ENCODE data around the gene CXCL13. TPM values are rescaled to one million over a fixed set of nuclear protein-coding genes. Genes with fewer than 3 reads are reported as not detected.
"Not testable (repeated sequence)": the region's sequence is repeated elsewhere in the genome, so short reads cannot be mapped to it uniquely, and the experiment has no call there.

Gene CXCL13
- total RNA-seq, 1 donor from 2014 or later, result not detected

DNA sequence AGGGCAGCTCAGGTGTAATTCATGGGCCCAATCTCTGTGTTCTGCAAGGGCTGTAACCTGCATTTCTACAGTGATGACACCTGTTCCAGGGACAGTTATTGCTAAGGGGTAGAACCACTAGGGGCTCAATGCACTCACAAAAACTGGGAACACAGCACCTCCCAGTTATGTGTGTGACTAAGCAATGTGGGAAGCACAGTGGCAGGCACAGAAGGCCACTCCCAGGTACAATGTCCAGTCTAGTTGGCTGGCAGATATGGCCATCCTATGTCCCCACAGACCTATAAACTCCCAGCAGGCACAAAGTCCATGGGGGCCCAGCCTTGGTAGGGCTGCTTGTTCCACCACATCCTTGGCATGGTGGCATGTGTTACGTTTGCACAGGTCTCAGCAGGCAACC is 25.7 kb downstream of the CXCL13 start:
- Mint-ChIP-seq H3K36me3 (ENCODE audit: insufficient read depth) (no peaks in the 10 kb centered on the region), H3K4me1 (ENCODE audit: low read depth) (no peaks in the 10 kb centered on the region), H3K4me3 (ENCODE audit: low read depth) (no peak overlapping the region), H3K27ac (no peak overlapping the region), H3K9me3 (ENCODE audit: low read depth) (no peaks in the 10 kb centered on the region), H3K27me3 (no peaks in the 10 kb centered on the region)
- TF ChIP-seq, protein P1, sequence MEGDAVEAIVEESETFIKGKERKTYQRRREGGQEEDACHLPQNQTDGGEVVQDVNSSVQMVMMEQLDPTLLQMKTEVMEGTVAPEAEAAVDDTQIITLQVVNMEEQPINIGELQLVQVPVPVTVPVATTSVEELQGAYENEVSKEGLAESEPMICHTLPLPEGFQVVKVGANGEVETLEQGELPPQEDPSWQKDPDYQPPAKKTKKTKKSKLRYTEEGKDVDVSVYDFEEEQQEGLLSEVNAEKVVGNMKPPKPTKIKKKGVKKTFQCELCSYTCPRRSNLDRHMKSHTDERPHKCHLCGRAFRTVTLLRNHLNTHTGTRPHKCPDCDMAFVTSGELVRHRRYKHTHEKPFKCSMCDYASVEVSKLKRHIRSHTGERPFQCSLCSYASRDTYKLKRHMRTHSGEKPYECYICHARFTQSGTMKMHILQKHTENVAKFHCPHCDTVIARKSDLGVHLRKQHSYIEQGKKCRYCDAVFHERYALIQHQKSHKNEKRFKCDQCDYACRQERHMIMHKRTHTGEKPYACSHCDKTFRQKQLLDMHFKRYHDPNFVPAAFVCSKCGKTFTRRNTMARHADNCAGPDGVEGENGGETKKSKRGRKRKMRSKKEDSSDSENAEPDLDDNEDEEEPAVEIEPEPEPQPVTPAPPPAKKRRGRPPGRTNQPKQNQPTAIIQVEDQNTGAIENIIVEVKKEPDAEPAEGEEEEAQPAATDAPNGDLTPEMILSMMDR (IDR thresholded peaks at IDR 0.05; ENCODE audit: unreplicated experiment), result no peak
- DNase-seq (ENCODE audit: low spot score, unreplicated experiment), result no peak

DNA sequence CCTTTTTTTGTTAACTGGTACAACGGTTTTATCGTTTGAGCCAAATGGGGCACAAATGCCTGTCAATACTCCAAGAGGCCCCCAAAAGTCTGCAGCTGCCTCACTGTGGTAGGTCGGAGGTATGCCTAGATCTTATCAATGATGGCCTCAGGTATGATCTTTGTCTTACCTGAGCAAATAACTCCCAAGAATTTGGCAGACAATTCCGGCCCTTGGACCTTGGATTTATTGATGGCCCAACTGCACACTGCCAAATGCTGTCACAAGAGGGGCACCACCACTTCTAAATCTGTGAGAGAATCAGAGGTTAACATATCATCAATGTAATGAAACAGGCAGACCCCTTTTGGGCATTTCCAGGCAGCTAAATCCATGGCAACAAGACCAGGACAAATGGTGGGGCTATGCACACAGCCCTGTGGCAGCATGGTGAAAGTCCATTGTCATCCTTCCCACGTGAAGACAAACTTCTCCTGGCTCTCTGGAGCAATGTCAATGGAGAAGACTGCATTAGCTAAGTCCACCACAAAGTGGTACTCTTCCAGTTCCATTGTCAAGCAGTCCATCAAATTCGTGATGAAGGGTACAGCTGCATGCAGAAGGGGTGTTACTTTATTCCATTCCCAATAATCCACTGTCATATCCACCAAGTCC is 28.6 kb downstream of the CXCL13 start:
- no peaks in the 10 kb centered on the region for H3K27me3 Mint-ChIP-seq
- TF ChIP-seq, protein P1 (IDR thresholded peaks at IDR 0.05; ENCODE audit: unreplicated experiment), result no peak
- DNase-seq (ENCODE audit: low spot score, unreplicated experiment), result no peak
- H3K27ac Mint-ChIP-seq, result no peak overlapping the region
- peaks cover 16% of the 10 kb centered on the region for H3K9me3 Mint-ChIP-seq (ENCODE audit: low read depth)
- H3K4me3 Mint-ChIP-seq (ENCODE audit: low read depth), result no peak overlapping the region
- peaks cover 1% of the 10 kb centered on the region for H3K36me3 Mint-ChIP-seq (ENCODE audit: insufficient read depth)
- H3K4me1 Mint-ChIP-seq (ENCODE audit: low read depth), result no peaks in the 10 kb centered on the region

DNA sequence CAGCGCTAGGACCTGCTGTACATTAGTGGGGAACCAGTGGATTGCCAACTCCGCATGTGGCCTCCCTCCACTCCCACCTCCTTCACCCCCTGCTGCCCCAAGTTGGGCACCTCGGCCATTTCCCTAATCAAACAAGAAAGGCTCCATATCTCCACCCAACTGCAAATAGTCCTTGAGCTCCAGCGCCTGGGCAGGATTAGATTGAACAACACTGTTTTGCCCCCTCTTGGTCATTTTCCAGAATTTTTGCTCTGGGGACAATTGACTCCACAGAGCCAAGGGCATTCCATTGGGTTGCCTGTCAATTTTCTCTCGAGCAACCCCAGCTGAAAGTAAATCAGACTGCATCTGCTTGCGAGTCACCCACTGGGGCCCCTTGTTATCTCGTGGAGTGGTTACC is 29.6 kb downstream of the CXCL13 start:
- DNase-seq (ENCODE audit: low spot score, unreplicated experiment), result no peak
- H3K9me3 Mint-ChIP-seq (ENCODE audit: low read depth), result peaks cover 16% of the 10 kb centered on the region
- H3K27me3 Mint-ChIP-seq, result no peaks in the 10 kb centered on the region
- TF ChIP-seq, protein P1 (IDR thresholded peaks at IDR 0.05; ENCODE audit: unreplicated experiment), result no peak
- H3K4me1 Mint-ChIP-seq (ENCODE audit: low read depth), result no peaks in the 10 kb centered on the region
- peaks cover 1% of the 10 kb centered on the region for H3K36me3 Mint-ChIP-seq (ENCODE audit: insufficient read depth)
- no peak overlapping the region for H3K27ac Mint-ChIP-seq
- no peak overlapping the region for H3K4me3 Mint-ChIP-seq (ENCODE audit: low read depth)

DNA sequence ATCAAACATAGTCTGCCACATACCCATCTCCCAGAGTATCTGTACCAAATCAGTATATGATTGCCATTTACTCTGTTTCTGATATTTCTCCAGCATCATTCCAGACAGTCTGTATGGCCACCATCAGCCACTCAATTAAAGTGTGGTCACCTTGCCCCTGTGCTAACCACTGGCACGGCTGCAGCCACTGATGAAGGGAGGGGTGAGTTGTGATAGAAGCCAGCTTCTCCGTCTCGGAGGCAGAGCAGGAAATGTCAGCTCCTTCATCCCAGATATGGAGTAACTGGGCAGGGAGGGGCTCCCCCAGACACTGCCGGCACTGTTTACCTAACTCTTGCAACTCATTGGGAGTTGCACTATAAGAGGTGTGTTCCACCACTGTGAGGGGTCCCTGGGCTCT is 30.3 kb downstream of the CXCL13 start:
- no peak for DNase-seq (ENCODE audit: low spot score, unreplicated experiment)
- Mint-ChIP-seq H3K9me3 (ENCODE audit: low read depth) (peaks cover 16% of the 10 kb centered on the region), H3K4me3 (ENCODE audit: low read depth) (no peak overlapping the region), H3K4me1 (ENCODE audit: low read depth) (no peaks in the 10 kb centered on the region), H3K36me3 (ENCODE audit: insufficient read depth) (peaks cover 1% of the 10 kb centered on the region), H3K27me3 (no peaks in the 10 kb centered on the region), H3K27ac (no peak overlapping the region)
- TF ChIP-seq, protein P1 (IDR thresholded peaks at IDR 0.05; ENCODE audit: unreplicated experiment), result no peak

- H3K36me3 Mint-ChIP-seq (ENCODE audit: insufficient read depth), result peaks cover 1% of the 10 kb centered on the region
Measured at GRCh38 chr4:77636902-77637301, 31.3 kb downstream of the CXCL13 start.

GRCh38 chr4:77644069-77644468 is 38.4 kb downstream of the CXCL13 start:
- not testable (repeated sequence) for H3K27ac Mint-ChIP-seq; H3K4me3 Mint-ChIP-seq (ENCODE audit: low read depth); DNase-seq (ENCODE audit: low spot score, unreplicated experiment); H3K27me3 Mint-ChIP-seq; H3K36me3 Mint-ChIP-seq (ENCODE audit: insufficient read depth); H3K4me1 Mint-ChIP-seq (ENCODE audit: low read depth)
- H3K9me3 Mint-ChIP-seq (ENCODE audit: low read depth), result peaks cover 40% of the 10 kb centered on the region

More at GRCh38 chr4:77636902-77637301, 31.3 kb downstream of the CXCL13 start:
- H3K4me3 Mint-ChIP-seq (ENCODE audit: low read depth), result no peak overlapping the region
- no peaks in the 10 kb centered on the region for H3K27me3 Mint-ChIP-seq
- no peaks in the 10 kb centered on the region for H3K4me1 Mint-ChIP-seq (ENCODE audit: low read depth)
- TF ChIP-seq, protein P1 (IDR thresholded peaks at IDR 0.05; ENCODE audit: unreplicated experiment), result no peak
- DNase-seq (ENCODE audit: low spot score, unreplicated experiment), result no peak
- peaks cover 16% of the 10 kb centered on the region for H3K9me3 Mint-ChIP-seq (ENCODE audit: low read depth)
- no peak overlapping the region for H3K27ac Mint-ChIP-seq
